Epithelial cell of esophagus (primary cell): ENCODE measurements around the gene UBE2D2.

Experiments
- DNase-seq: peaks from one replicate; pipeline ENCODE4 v3.0.0; 2010; ENCODE audit warnings: low read depth
- H3K4me3 ChIP-seq: 2 replicates; pipeline ENCODE4 v1.5.1; 2011; ENCODE audit warnings: mild to moderate bottlenecking, low read length, control low read depth
- TF ChIP-seq, protein P1 (sequence below): IDR thresholded peaks from 2 replicates; pipeline ENCODE4 v1.5.1; 2011; ENCODE audit warnings: low read depth, mild to moderate bottlenecking, low read length, control low read depth, inconsistent platforms; ENCODE audit not compliant: insufficient read depth; ENCODE audit errors: missing control alignments

UBE2D2 gene

DNA sequence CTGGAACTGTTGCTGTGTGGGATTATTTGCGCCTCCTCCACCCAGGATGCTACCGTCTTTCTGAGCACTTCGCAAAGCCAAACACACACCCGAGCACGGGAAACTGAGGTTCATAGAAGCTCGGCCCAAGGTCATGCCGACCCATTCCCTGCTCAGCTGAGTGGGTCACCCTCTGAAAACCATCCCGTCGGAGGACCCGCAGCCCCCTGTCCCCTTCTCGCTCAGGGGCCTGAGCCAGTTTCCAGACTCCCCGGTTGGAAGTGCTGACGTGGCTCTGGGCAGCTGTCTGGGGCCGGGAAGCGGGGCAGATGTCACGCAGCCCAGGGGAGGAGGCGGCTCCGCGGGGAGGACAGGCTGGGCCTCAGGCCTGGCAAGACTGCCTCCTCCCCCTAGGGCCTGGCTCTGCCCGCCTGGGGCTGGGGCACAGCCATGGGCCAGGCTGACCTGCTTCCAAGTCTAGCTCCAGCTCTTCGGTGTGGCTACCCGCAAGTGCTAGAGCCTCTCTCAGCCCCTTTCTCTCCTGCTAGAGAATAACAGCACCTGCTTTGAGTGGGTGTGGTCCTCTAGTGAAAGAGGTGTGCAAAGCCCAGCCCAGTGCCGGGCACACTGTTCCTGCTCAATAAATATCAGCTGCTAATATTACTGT lies 77.1 kb downstream of the UBE2D2 start:
- DNase-seq: no peak
- H3K4me3 ChIP-seq: no peak overlapping the region
- TF ChIP-seq, protein P1, sequence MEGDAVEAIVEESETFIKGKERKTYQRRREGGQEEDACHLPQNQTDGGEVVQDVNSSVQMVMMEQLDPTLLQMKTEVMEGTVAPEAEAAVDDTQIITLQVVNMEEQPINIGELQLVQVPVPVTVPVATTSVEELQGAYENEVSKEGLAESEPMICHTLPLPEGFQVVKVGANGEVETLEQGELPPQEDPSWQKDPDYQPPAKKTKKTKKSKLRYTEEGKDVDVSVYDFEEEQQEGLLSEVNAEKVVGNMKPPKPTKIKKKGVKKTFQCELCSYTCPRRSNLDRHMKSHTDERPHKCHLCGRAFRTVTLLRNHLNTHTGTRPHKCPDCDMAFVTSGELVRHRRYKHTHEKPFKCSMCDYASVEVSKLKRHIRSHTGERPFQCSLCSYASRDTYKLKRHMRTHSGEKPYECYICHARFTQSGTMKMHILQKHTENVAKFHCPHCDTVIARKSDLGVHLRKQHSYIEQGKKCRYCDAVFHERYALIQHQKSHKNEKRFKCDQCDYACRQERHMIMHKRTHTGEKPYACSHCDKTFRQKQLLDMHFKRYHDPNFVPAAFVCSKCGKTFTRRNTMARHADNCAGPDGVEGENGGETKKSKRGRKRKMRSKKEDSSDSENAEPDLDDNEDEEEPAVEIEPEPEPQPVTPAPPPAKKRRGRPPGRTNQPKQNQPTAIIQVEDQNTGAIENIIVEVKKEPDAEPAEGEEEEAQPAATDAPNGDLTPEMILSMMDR: no peak

DNA sequence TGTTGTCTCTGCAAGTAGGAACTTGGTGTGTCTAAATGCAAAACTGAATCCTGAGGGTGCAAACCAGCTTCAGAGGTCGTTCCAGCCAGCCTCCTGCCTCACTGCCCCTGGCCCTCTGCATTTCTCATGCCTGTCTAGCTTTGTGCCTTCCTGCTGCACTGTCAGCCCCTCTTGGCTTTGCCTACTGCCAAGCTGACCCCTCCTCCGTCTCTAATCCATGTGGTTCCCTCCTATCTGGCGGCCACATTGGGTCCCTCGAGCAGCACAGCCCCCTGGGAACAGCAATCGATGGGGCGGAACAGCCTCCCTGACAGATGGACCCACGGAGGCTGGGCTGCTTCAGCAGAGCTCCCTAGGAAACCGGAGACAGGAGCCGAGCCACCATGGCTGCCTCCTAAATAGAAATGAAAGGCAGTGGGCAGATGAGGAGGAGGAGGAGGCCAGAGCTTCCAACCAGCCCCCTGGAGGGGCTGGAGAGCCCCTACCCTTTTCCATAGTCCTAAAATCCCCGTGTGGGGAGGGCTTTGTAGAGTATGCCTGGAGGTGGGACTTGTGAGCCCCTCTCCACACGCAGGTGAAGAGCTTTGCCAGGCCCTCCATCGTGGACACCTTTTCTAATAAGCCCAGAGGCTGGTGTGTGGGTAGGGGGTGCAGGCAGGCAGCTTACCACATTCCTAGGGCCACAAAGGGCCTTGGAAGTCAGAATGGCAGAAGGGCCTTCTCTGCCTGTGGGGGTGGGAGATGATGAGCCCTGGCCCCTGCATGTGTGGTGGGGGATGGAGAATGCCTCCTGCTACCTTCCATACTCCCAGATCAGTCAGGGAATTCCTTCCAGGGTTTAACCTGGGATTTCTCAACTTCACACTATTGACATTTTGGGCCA lies 77.8 kb downstream of the UBE2D2 start:
- peak; percentile 2 for DNase-seq
- TF ChIP-seq, protein P1: no peak
- H3K4me3 ChIP-seq: no peak overlapping the region

DNA sequence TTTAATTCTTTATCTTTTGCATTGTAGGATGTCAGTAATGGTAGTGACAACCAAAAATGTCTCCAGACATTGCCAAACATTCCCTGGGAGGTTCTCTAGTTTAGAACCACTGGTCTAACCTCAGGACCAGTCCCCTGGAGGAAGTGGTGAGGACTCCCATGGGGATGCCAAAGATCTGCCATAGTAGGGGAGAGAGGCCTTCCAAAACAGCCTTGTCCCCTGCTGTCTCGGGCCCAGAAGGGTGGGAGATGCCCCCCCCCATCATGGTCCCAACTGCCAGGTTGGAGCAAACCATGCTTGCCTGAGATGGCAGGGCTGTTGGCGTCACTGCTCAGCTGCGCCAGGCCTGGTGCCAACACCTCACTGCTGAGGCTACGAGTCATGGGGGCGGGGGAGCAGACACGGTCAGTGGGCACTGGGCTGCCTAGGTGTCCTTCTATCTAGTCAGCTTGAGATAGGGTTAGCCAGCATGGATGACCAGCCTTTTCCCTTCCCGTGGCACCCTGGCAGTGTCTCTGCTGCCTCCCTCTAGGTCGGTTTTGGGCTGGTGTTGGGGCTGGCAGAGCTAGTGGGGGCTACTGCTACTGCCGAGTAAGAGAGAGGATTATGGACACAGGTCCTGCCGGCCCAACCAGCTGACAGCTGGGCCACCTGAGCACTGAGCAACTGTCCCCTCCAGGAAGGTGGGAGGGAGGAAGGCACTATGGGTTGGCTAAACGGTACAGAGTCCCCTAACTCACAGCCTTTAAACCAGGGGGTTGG lies 78.7 kb downstream of the UBE2D2 start:
- DNase-seq: peak; percentile 40
- TF ChIP-seq, protein P1: no peak
- no peak overlapping the region for H3K4me3 ChIP-seq

DNA sequence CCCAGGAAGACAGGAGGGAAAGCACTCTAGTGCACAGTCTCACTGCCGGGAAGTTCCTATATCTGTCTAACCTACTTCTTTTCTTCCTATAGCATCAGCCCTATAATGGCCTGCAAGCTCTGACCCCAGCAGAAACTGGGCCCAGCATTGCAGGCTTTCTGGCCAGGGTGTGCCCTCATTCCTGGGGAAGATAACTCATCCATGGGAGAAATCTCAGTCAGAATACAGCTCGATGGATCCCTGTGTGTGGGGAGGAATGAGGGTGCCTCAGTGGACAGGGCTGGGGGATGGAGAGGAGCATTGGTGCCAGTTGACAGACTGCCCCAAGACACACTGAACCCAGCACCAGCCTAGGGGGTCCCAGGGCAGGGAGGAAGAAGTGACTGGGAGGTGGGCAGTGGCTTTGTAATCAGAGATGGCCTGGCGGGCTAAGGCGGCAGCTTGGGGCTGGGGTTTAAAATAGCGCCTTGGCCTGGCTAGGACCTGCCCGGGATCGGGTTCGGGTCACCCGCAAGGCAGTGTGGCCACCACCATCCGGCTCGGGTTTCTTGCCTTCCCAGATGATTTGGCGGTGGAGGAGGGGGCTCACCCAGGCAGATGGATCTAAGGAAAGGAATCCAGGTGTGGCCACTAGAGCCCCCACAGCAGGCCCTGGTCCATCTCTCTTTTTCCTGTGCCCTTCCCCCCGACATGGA lies 79.4 kb downstream of the UBE2D2 start:
- DNase-seq: no peak
- H3K4me3 ChIP-seq: no peak overlapping the region
- TF ChIP-seq, protein P1: no peak

DNA sequence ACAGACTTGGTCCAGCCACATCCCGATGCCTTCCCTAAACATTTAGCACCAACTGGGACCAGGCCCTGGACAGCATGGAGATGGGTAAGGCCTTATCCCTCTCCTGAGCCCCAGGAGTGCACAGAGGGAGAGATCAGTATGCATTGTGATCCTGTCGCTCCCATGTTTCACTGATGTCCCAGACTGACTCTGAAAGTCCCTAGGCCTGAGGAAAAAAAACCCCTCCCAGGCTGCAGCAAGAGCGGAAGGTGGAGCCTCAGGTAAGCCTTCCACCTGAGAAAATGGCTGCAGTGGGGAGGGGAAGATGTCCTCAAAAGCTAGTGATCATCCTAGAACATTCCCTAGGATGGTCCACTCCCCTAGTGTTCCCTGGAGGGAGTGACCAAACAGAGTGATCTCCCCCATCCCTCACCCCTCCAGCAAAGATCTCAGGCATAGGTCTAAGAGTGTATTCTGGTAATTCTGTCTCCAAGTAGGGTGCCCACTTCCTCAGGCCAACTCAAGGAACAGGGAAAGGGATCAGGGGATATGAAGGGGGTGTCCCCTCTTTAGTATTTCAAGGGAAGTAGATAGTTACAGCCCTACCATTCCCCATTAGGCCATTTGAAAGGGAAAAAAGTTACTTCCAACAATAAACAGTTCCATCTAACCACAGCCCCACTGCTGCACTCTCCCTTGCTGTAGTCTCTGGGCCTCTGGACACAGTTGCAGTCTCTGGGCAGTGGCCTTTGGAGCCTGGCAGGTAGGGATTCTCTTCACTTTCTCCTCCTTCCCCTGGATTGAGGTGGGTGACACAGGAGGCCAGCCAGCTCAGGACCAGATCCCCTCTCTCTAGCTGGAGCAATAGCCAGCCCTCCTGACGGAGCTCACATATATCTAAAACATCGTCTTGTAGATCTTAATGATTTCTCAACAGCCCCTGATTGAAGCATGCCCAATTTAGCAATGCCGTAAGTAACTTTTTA lies 80.3 kb downstream of the UBE2D2 start:
- H3K4me3 ChIP-seq: no peak overlapping the region

More for the DNA sequence above, 80.3 kb downstream of the UBE2D2 start:
- TF ChIP-seq, protein P1: no peak
- DNase-seq: no peak
